H1 (cell line): Measurements from ENCODE around the gene LYPD6B. TPM values are rescaled to one million over a fixed set of nuclear protein-coding genes. Genes with fewer than 3 reads are reported as not detected.

ENCODE experiments used
- CTCF ChIA-PET: fragments of 300-600 bp; sonication (Branson Sonifier 250); formaldehyde crosslinking; loops from one replicate; lab custom pipeline; 2021; ENCODE audit not compliant: partially characterized antibody; lab: Charles Lee
- POLR2A ChIA-PET: fragments of 300-600 bp; sonication (Branson Sonifier 250); formaldehyde crosslinking; loops from one replicate; lab custom pipeline; 2021; ENCODE audit warnings: inconsistent platforms; ENCODE audit not compliant: partially characterized antibody; lab: Charles Lee
- DNase-seq, 2 experiments: peaks; one replicate each; pipeline versions ENCODE4 v3.0.0 to v3.0.0-alpha.2; 2010 to 2022; ENCODE audit warnings: low spot score in 2 of 2, low read depth in 1 of 2, mixed read lengths in 1 of 2
- FAIRE-seq: peaks from 2 replicates; lab custom pipeline; 2011; peaks lifted over from hg19 to GRCh38; lab: Jason Lieb, UNC
- H2AFZ ChIP-seq: 2 replicates; pipeline ENCODE4 v1.8.1; 2012; ENCODE audit warnings: low read length, inconsistent platforms
- H2AK5ac ChIP-seq: 2 replicates; pipeline ENCODE4 v1.6.1; 2013; ENCODE audit warnings: low read depth, low read length
- H2BK120ac ChIP-seq: replicated peaks from 2 replicates; pipeline ENCODE3; 2013; ENCODE audit warnings: low read depth, low read length, inconsistent platforms
- H2BK12ac ChIP-seq: 2 replicates; pipeline ENCODE4 v1.6.1; 2013; ENCODE audit warnings: low read depth, low read length
- H2BK15ac ChIP-seq: 2 replicates; pipeline ENCODE4 v1.6.1; 2013; ENCODE audit warnings: low read length
- H2BK20ac ChIP-seq: 2 replicates; pipeline ENCODE4 v1.6.1; 2013; ENCODE audit warnings: low read length
- H2BK5ac ChIP-seq: 2 replicates; pipeline ENCODE4 v1.6.1; 2013; ENCODE audit warnings: low read depth, low read length
- H3K14ac ChIP-seq: 2 replicates; pipeline ENCODE4 v1.6.1; 2013; ENCODE audit warnings: inconsistent platforms; ENCODE audit not compliant: insufficient read length
- H3K18ac ChIP-seq: 2 replicates; pipeline ENCODE4 v1.6.1; 2013; ENCODE audit warnings: low read length; ENCODE audit errors: extremely low read depth
- H3K23ac ChIP-seq: 2 replicates; pipeline ENCODE4 v1.6.1; 2013; ENCODE audit warnings: inconsistent platforms; ENCODE audit not compliant: insufficient read length
- H3K23me2 ChIP-seq: 2 replicates; pipeline ENCODE4 v1.6.1; 2013; ENCODE audit warnings: low read depth, low read length
- H3K27ac ChIP-seq: 2 replicates; pipeline ENCODE4 v1.6.1; 2011; ENCODE audit warnings: low read depth, low read length, inconsistent platforms
- H3K27me3 ChIP-seq, 4 experiments: replicated peaks in 1 of 4; 1 replicate in 1 of 4; 2 replicates in 3 of 4; pipeline versions ENCODE4 v1.6.1 to v1.8.1; 2011 to 2013; ENCODE audit warnings: low read length in 3 of 4, mild to moderate bottlenecking in 3 of 4, inconsistent platforms in 2 of 4, mixed read lengths in 2 of 4, moderate library complexity in 1 of 4; ENCODE audit not compliant: control insufficient read depth in 3 of 4, insufficient read depth in 3 of 4; ENCODE audit errors: extremely low read depth in 1 of 4
- H3K36me3 ChIP-seq, 4 experiments: 2 replicates each; pipeline versions ENCODE4 v1.6.1 to v1.8.1; 2011 to 2013; ENCODE audit warnings: mild to moderate bottlenecking in 4 of 4, low read length in 3 of 4, moderate library complexity in 2 of 4, control low read depth in 1 of 4, inconsistent platforms in 1 of 4; ENCODE audit not compliant: insufficient read depth in 4 of 4, control insufficient read depth in 2 of 4
- H3K4ac ChIP-seq: replicated peaks from 2 replicates; pipeline ENCODE3; 2013; ENCODE audit warnings: low read length, low read depth, mixed read lengths, inconsistent platforms; ENCODE audit not compliant: insufficient read length
- H3K4me1 ChIP-seq, 4 experiments: replicated peaks in 1 of 4; 1 replicate in 1 of 4; 2 replicates in 3 of 4; pipeline versions ENCODE4 v1.6.1 to v1.8.1; 2011 to 2013; ENCODE audit warnings: low read length in 3 of 4, inconsistent platforms in 2 of 4, mixed read lengths in 1 of 4; ENCODE audit not compliant: insufficient read depth in 4 of 4, control insufficient read depth in 3 of 4
- H3K4me2 ChIP-seq, 2 experiments: 2 replicates each; pipeline versions ENCODE4 v1.6.1 to v1.8.1; 2011 to 2013; ENCODE audit warnings: low read depth in 2 of 2, low read length in 2 of 2, control low read depth in 1 of 2, inconsistent platforms in 1 of 2, mild to moderate bottlenecking in 1 of 2; ENCODE audit not compliant: insufficient read depth in 1 of 2
- H3K4me3 ChIP-seq, 4 experiments: fragments of 200-600, 300-600 bp in 1 of 4; sonication (generic), shearing (Covaris generic), sonication (Bioruptor Twin) in 1 of 4; 2 replicates each; pipeline versions ENCODE4 v1.5.1 to v1.8.1; 2011 to 2016; ENCODE audit warnings: low read length in 4 of 4, low read depth in 3 of 4, control low read depth in 2 of 4, inconsistent platforms in 2 of 4, mild to moderate bottlenecking in 2 of 4, mixed read lengths in 1 of 4, moderate library complexity in 1 of 4; ENCODE audit not compliant: insufficient read depth in 2 of 4; ENCODE audit errors: extremely low read depth in 1 of 4
- H3K56ac ChIP-seq: replicated peaks from 2 replicates; pipeline ENCODE3; 2013; ENCODE audit warnings: low read depth, mild to moderate bottlenecking, mixed read lengths, low read length, inconsistent platforms; ENCODE audit not compliant: insufficient read length
- H3K79me1 ChIP-seq: 2 replicates; pipeline ENCODE4 v1.6.1; 2013; ENCODE audit warnings: low read depth, low read length, control low read depth
- H3K79me2 ChIP-seq, 2 experiments: 2 replicates each; pipeline versions ENCODE4 v1.6.1 to v1.8.1; 2012 to 2013; ENCODE audit warnings: low read length in 2 of 2, mild to moderate bottlenecking in 2 of 2, inconsistent platforms in 1 of 2; ENCODE audit not compliant: insufficient read depth in 2 of 2, control insufficient read depth in 1 of 2
- H3K9ac ChIP-seq, 4 experiments: replicated peaks in 1 of 4; 1 replicate in 1 of 4; 2 replicates in 3 of 4; pipeline versions ENCODE4 v1.6.1 to v1.8.1; 2011 to 2013; ENCODE audit warnings: low read depth in 3 of 4, low read length in 3 of 4, control low read depth in 2 of 4, mild to moderate bottlenecking in 2 of 4, moderate library complexity in 2 of 4, inconsistent platforms in 1 of 4; ENCODE audit errors: extremely low read depth in 1 of 4
- H3K9me3 ChIP-seq, 2 experiments: 2 replicates each; pipeline versions ENCODE4 v1.6.1 to v1.8.1; 2012 to 2013; ENCODE audit warnings: mild to moderate bottlenecking in 2 of 2, moderate library complexity in 2 of 2, control low read depth in 1 of 2, inconsistent platforms in 1 of 2, low read depth in 1 of 2, low read length in 1 of 2, mixed read lengths in 1 of 2; ENCODE audit not compliant: insufficient read depth in 2 of 2
- H4K20me1 ChIP-seq, 2 experiments: replicated peaks in 1 of 2; 2 replicates each; pipeline versions ENCODE3 to v1.8.1; 2011 to 2013; ENCODE audit warnings: inconsistent platforms in 2 of 2, low read length in 2 of 2, mild to moderate bottlenecking in 1 of 2; ENCODE audit not compliant: insufficient read depth in 2 of 2, control insufficient read depth in 1 of 2
- H4K5ac ChIP-seq: 2 replicates; pipeline ENCODE4 v1.6.1; 2013; ENCODE audit warnings: low read length, low read depth, mixed read lengths, inconsistent platforms; ENCODE audit not compliant: insufficient read length
- H4K8ac ChIP-seq: 2 replicates; pipeline ENCODE4 v1.8.0; 2013; ENCODE audit warnings: mild to moderate bottlenecking, moderate library complexity, low read length, inconsistent platforms; ENCODE audit not compliant: insufficient read depth; ENCODE audit errors: extremely low read depth
- H4K91ac ChIP-seq: replicated peaks from 2 replicates; pipeline ENCODE3; 2013; ENCODE audit warnings: low read length, mixed read lengths, inconsistent platforms; ENCODE audit not compliant: insufficient read length
- BACH1 ChIP-seq: IDR thresholded peaks from 2 replicates; pipeline ENCODE4 v1.6.1; 2012; ENCODE audit warnings: low read length, improper control_type of control experiment
- CEBPB ChIP-seq: IDR thresholded peaks from 2 replicates; pipeline ENCODE4 v1.6.1; 2012; ENCODE audit warnings: low read depth, low read length
- GTF2F1 ChIP-seq: IDR thresholded peaks from 2 replicates; pipeline ENCODE4 v1.6.1; 2012; ENCODE audit warnings: low read depth, low read length, improper control_type of control experiment, borderline replicate concordance
- JUN ChIP-seq: IDR thresholded peaks from 2 replicates; pipeline ENCODE4 v1.6.1; 2011; ENCODE audit warnings: low read depth, mild to moderate bottlenecking, improper control_type of control experiment, low read length
- KDM1A ChIP-seq: fragments of 200-600, 300-600 bp; sonication (generic); IDR thresholded peaks from 2 replicates; pipeline ENCODE4 v1.7.1; 2016; ENCODE audit warnings: mild to moderate bottlenecking, low read length, borderline replicate concordance
- PHF8 ChIP-seq: fragments of 200-600 bp; sonication (generic); conservative IDR thresholded peaks from 2 replicates; pipeline ENCODE4 v1.7.1; 2012; ENCODE audit warnings: low read depth, mild to moderate bottlenecking, inconsistent platforms, low read length, moderate library complexity
- SAP30 ChIP-seq: fragments of 300-600 bp; sonication (generic); IDR thresholded peaks from 2 replicates; pipeline ENCODE4 v1.7.1; 2012; ENCODE audit warnings: low read length, moderate library complexity, mild to moderate bottlenecking, inconsistent platforms; ENCODE audit not compliant: insufficient read depth, insufficient replicate concordance
- SP1 ChIP-seq: IDR thresholded peaks from 2 replicates; pipeline ENCODE4 v1.6.1; 2011; ENCODE audit warnings: low read depth, low read length
- SRF ChIP-seq: IDR thresholded peaks from 2 replicates; pipeline ENCODE4 v1.6.1; 2011; ENCODE audit warnings: mild to moderate bottlenecking, low read depth, low read length, moderate library complexity
- TCF12 ChIP-seq: IDR thresholded peaks from 2 replicates; pipeline ENCODE4 v1.6.1; 2011; ENCODE audit warnings: low read depth, mild to moderate bottlenecking, low read length
- WGBS, 2 experiments: shearing (Covaris generic) in 1 of 2; methylation state at CpG; one replicate each; pipeline versions ENCODE4 v1.1.6 to v1.1.7; 2013 to 2015; ENCODE audit warnings: low lambda C conversion rate in 2 of 2, mixed read lengths in 2 of 2, inconsistent platforms in 1 of 2, low coverage in 1 of 2, missing lambda C conversion rate in 1 of 2; ENCODE audit not compliant: insufficient replicate concordance in 2 of 2, insufficient coverage in 1 of 2, insufficient read length in 1 of 2; ENCODE audit errors: extremely low coverage in 1 of 2, missing lambda C conversion rate in 1 of 2; 5-methylcytosine and 5-hydroxymethylcytosine counted together
- polyA plus RNA-seq, 7 experiments: library from polyadenylated mRNA; depleted of rRNA in 3 of 7; stranded (reverse) in 5 of 7; unstranded in 2 of 7; fragments of >200 nt in 5 of 7; fragments of 200-250 nt in 2 of 7; gene quantifications; 1 replicate in 5 of 7; 2 replicates in 1 of 7; 4 replicates in 1 of 7; pipeline versions ENCODE4 v1.2.1 to v1.2.3, GENCODE V29; 2011 to 2013; ENCODE audit warnings: missing spikeins in 2 of 7, mixed read lengths in 2 of 7
- total RNA-seq: library from RNA; stranded (reverse); fragmentation: NEBNext Ultra II Directional; extraction: Animal tissue kit (Norgen Biotek cat#: 25700); gene quantifications from 2 replicates; pipeline ENCODE4 v1.2.1, GENCODE V29; 2021
- TF ChIP-seq, protein P1 (sequence below): IDR thresholded peaks from 2 replicates; pipeline ENCODE4 v1.6.1; 2012; ENCODE audit warnings: inconsistent platforms
- TF ChIP-seq, protein P2 (sequence below): IDR thresholded peaks from 2 replicates; pipeline ENCODE4 v1.6.1; 2012; ENCODE audit warnings: low read length, inconsistent platforms

The LYPD6B gene
- total and polyA plus RNA-seq, 2 of the 8 experiments (the other 6 are each of a cell fraction or from before 2014, with no cell fraction given), result 2.2 to 3.5 TPM

DNA sequence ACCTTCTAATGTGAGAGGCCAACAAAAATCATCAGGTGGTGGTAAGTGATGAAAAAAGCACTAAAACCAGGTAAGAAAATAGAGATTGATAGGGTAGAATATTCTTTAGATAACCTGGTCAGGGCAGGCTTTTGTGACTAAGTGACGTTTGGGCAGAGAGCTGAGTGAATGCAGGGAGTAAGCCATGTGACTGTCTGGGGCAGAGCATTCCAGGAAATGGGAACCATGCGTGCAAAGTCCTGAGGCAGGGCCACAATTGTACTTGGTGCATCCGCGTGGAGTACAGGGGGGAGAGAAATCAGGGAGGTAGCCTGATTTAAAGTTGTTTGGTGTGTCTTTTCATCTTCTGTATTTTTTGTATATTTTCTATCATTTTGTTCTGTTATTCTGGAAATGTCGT lies 102.5 kb downstream of the LYPD6B start:
- Histone ChIP-seq H3K23ac (no peak overlapping the region), H2BK20ac (0 out of 2 replicates have a peak overlapping the region, but pooled peaks have one; percentile 21), H2AK5ac (no peak overlapping the region), H3K36me3 (no peaks in the 10 kb centered on the region), H4K8ac (no peak overlapping the region), H3K9ac (no peak overlapping the region), H3K18ac (no peak overlapping the region), H3K79me2 (no peaks in the 10 kb centered on the region), H4K91ac (no peak overlapping the region), H3K9me3 (no peaks in the 10 kb centered on the region), H3K4me3 (no peak overlapping the region), H3K56ac (no peak overlapping the region), H3K4ac (no peak overlapping the region), H2AFZ (no peak overlapping the region), H3K79me1 (no peaks in the 10 kb centered on the region), H4K5ac (no peak overlapping the region), H2BK5ac (no peak overlapping the region), H2BK15ac (no peak overlapping the region), H4K20me1 (no peaks in the 10 kb centered on the region), H3K27me3 (no peaks in the 10 kb centered on the region), H3K4me1 (peaks cover 0 to 4% (median 0%) of the 10 kb centered on the region in 4 experiments; a peak in 2 of 7 replicates), H3K14ac (no peak overlapping the region), H3K27ac (no peak overlapping the region), H2BK12ac (no peak overlapping the region), H3K23me2 (no peaks in the 10 kb centered on the region), H2BK120ac (no peak overlapping the region), H3K4me2 (no peak overlapping the region)
- ChIA-PET CTCF (no interaction called here), POLR2A (no interaction called here)
- FAIRE-seq, result no peak
- 79% methylated on average over 5 of the region's 5 CpGs; no CpG with 5 or more reads in 1 of the 2 experiments for WGBS, 2 experiments
- DNase-seq, result no peak
- TF ChIP-seq, protein P1, sequence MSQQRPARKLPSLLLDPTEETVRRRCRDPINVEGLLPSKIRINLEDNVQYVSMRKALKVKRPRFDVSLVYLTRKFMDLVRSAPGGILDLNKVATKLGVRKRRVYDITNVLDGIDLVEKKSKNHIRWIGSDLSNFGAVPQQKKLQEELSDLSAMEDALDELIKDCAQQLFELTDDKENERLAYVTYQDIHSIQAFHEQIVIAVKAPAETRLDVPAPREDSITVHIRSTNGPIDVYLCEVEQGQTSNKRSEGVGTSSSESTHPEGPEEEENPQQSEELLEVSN, result no peak
- TF ChIP-seq GTF2F1 (no peak), TCF12 (no peak), BACH1 (no peak), SRF (no peak), CEBPB (no peak), KDM1A (no peak), JUN (no peak), PHF8 (no peak), SAP30 (no peak), SP1 (no peak)
- TF ChIP-seq, protein P2, sequence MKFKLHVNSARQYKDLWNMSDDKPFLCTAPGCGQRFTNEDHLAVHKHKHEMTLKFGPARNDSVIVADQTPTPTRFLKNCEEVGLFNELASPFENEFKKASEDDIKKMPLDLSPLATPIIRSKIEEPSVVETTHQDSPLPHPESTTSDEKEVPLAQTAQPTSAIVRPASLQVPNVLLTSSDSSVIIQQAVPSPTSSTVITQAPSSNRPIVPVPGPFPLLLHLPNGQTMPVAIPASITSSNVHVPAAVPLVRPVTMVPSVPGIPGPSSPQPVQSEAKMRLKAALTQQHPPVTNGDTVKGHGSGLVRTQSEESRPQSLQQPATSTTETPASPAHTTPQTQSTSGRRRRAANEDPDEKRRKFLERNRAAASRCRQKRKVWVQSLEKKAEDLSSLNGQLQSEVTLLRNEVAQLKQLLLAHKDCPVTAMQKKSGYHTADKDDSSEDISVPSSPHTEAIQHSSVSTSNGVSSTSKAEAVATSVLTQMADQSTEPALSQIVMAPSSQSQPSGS, result no peak
